Measurements from ENCODE around the gene BMS1.
"Not testable (repeated sequence)": the region's sequence is repeated elsewhere in the genome, so short reads cannot be mapped to it uniquely, and the experiment has no call there.

GRCh38 chr10:42741536-42741935 lies 41.1 kb upstream of the BMS1 start:
- TF ChIP-seq POLR2AphosphoS5 (IDR thresholded peaks at IDR 0.05; ENCODE audit: low read depth); CTCF (IDR thresholded peaks at IDR 0.05; ENCODE audit: insufficient read depth, low read length); GABPA (IDR thresholded peaks at IDR 0.05; ENCODE audit: low read depth); REST (IDR thresholded peaks at IDR 0.05; ENCODE audit: insufficient replicate concordance, low read depth); SPI1 (IDR thresholded peaks at IDR 0.05; ENCODE audit: borderline replicate concordance, low read depth): not testable (repeated sequence)
